ENCODE measurements around the gene NADK. TPM values are rescaled to one million over a fixed set of nuclear protein-coding genes. Genes with fewer than 3 reads are reported as not detected.
"Not testable (repeated sequence)": the region's sequence is repeated elsewhere in the genome, so short reads cannot be mapped to it uniquely, and the experiment has no call there.

Gene NADK
- total and polyA plus RNA-seq, 2 of the 13 experiments (the other 11 are each of a cell fraction or from before 2014, with no cell fraction given), result 56.6 to 60.1 TPM

- peak; percentile 86 for FAIRE-seq
- TF ChIP-seq, protein P1, sequence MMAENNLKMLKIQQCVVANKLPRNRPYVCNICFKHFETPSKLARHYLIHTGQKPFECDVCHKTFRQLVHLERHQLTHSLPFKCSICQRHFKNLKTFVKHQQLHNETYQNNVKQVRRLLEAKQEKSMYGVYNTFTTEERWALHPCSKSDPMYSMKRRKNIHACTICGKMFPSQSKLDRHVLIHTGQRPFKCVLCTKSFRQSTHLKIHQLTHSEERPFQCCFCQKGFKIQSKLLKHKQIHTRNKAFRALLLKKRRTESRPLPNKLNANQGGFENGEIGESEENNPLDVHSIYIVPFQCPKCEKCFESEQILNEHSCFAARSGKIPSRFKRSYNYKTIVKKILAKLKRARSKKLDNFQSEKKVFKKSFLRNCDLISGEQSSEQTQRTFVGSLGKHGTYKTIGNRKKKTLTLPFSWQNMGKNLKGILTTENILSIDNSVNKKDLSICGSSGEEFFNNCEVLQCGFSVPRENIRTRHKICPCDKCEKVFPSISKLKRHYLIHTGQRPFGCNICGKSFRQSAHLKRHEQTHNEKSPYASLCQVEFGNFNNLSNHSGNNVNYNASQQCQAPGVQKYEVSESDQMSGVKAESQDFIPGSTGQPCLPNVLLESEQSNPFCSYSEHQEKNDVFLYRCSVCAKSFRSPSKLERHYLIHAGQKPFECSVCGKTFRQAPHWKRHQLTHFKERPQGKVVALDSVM (CRISPR knock-in tag; IDR thresholded peaks at IDR 0.05), result peak; percentile 23; the same call in 1 of the 2 replicates
Measured at GRCh38 chr1:1746566-1746909, 31.7 kb downstream of the NADK start.

GRCh38 chr1:1745651-1746565 is 32.4 kb downstream of the NADK start:
- H2AFZ ChIP-seq (ENCODE audit: low read length); FAIRE-seq; H3K27me3 ChIP-seq (ENCODE audit: control insufficient read depth in 1 of 2, insufficient read depth in 2 of 2, low read length in 2 of 2); H3K36me3 ChIP-seq (replicated peaks in 1 of 2; ENCODE audit: control insufficient read depth in 1 of 2, insufficient read depth in 2 of 2, low read length in 2 of 2); CTCF ChIA-PET (ENCODE audit: low intra/inter-chr PET ratio, low total read pairs); H3K9me3 ChIP-seq (ENCODE audit: low read length); intact Hi-C loops (cut with micrococcal nuclease; ENCODE audit: unreplicated experiment); H3K79me2 ChIP-seq (ENCODE audit: insufficient read depth, low read length); in situ Hi-C loops (cut with HindIII; ENCODE audit: extremely low pct_ligation_motif_present, low pct_unique_long_range_greater_than_20kb); H4K20me1 ChIP-seq (ENCODE audit: insufficient read depth, low read length); TF ChIP-seq CREB1 (CRISPR knock-in tag; IDR thresholded peaks at IDR 0.05): not testable (repeated sequence)
- peak; percentile 48 for DNase-seq (ENCODE audit: low spot score)
- H3K4me2 ChIP-seq (ENCODE audit: low read depth, low read length), result peak overlapping the region; percentile 42; the same call in 1 of the 2 replicates
- H3K27ac ChIP-seq (ENCODE audit: extremely low read length, insufficient read depth, low read length), result peak overlapping the region; percentile 92
- ATAC-seq, result peak; percentile 75
- H3K4me1 ChIP-seq (ENCODE audit: insufficient read depth, low read length), result peaks cover 14% of the 10 kb centered on the region
- TSS peak; percentile 93 for BruUV-seq (replicated peaks)
- POLR2A ChIA-PET, result interaction anchor here (0.7 kb wide), 3 partner anchors 23 to 67 kb away, joined by 3 to 6 read pairs (median 3); no protein-coding TSS in a partner anchor
- H3K9ac ChIP-seq (ENCODE audit: insufficient read depth, low read depth, low read length), result peak overlapping the region; percentile 77
- H3K4me3 ChIP-seq (replicated peaks in 1 of 3; ENCODE audit: insufficient read depth in 1 of 3, low read depth in 2 of 3, low read length in 3 of 3), result peak overlapping the region; percentile 40 to 67 (median 63); a peak in 5 of 6 replicates
- 1% methylated on average over 24 of the region's 101 CpGs for WGBS (ENCODE audit: low lambda C conversion rate)
- TF ChIP-seq, protein P2, sequence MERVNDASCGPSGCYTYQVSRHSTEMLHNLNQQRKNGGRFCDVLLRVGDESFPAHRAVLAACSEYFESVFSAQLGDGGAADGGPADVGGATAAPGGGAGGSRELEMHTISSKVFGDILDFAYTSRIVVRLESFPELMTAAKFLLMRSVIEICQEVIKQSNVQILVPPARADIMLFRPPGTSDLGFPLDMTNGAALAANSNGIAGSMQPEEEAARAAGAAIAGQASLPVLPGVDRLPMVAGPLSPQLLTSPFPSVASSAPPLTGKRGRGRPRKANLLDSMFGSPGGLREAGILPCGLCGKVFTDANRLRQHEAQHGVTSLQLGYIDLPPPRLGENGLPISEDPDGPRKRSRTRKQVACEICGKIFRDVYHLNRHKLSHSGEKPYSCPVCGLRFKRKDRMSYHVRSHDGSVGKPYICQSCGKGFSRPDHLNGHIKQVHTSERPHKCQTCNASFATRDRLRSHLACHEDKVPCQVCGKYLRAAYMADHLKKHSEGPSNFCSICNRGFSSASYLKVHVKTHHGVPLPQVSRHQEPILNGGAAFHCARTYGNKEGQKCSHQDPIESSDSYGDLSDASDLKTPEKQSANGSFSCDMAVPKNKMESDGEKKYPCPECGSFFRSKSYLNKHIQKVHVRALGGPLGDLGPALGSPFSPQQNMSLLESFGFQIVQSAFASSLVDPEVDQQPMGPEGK (CRISPR knock-in tag; IDR thresholded peaks at IDR 0.05), result 0 out of 2 replicates have a peak, but pooled peaks have one; percentile 23
- peak; percentile 69; the same call in 1 of the 2 replicates for TF ChIP-seq SP4 (CRISPR knock-in tag; IDR thresholded peaks at IDR 0.05)
- TF ChIP-seq ZNF24 (IDR thresholded peaks at IDR 0.05), result peak; percentile 40; the same call in 1 of the 2 replicates
- TF ChIP-seq, protein P3, sequence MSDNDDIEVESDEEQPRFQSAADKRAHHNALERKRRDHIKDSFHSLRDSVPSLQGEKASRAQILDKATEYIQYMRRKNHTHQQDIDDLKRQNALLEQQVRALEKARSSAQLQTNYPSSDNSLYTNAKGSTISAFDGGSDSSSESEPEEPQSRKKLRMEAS (IDR thresholded peaks at IDR 0.05), result peak; percentile 64
- TF ChIP-seq SALL2 (CRISPR knock-in tag; IDR thresholded peaks at IDR 0.05), result 0 out of 2 replicates have a peak, but pooled peaks have one; percentile 14
- TF ChIP-seq ZSCAN9 (CRISPR knock-in tag; IDR thresholded peaks at IDR 0.05; ENCODE audit: borderline replicate concordance), result peak; percentile 75; the same call in 1 of the 2 replicates
- peak; percentile 53 for TF ChIP-seq CREB1 (IDR thresholded peaks at IDR 0.05)
- peak; percentile 28; the same call in 1 of the 2 replicates for TF ChIP-seq TAF1 (CRISPR knock-in tag; IDR thresholded peaks at IDR 0.05)

More at GRCh38 chr1:1746566-1746909, 31.7 kb downstream of the NADK start:
- H3K27me3 ChIP-seq (ENCODE audit: control insufficient read depth in 1 of 2, insufficient read depth in 2 of 2, low read length in 2 of 2); H3K9me3 ChIP-seq (ENCODE audit: low read length); DNase-seq (ENCODE audit: low spot score); H3K9ac ChIP-seq (ENCODE audit: insufficient read depth, low read depth, low read length); H3K36me3 ChIP-seq (replicated peaks in 1 of 2; ENCODE audit: control insufficient read depth in 1 of 2, insufficient read depth in 2 of 2, low read length in 2 of 2); H3K79me2 ChIP-seq (ENCODE audit: insufficient read depth, low read length); H2AFZ ChIP-seq (ENCODE audit: low read length); H3K4me2 ChIP-seq (ENCODE audit: low read depth, low read length); in situ Hi-C loops (cut with HindIII; ENCODE audit: extremely low pct_ligation_motif_present, low pct_unique_long_range_greater_than_20kb); H4K20me1 ChIP-seq (ENCODE audit: insufficient read depth, low read length); intact Hi-C loops (cut with micrococcal nuclease; ENCODE audit: unreplicated experiment); BruUV-seq (replicated peaks); CTCF ChIA-PET (ENCODE audit: low intra/inter-chr PET ratio, low total read pairs): not testable (repeated sequence)
- Histone ChIP-seq H3K4me3 (replicated peaks in 1 of 3; ENCODE audit: insufficient read depth in 1 of 3, low read depth in 2 of 3, low read length in 3 of 3) (peak overlapping the region in 2 of 3 experiments; percentile 63 to 67; a peak in 3 of 6 replicates), H3K4me1 (ENCODE audit: insufficient read depth, low read length) (peaks cover 14% of the 10 kb centered on the region), H3K27ac (ENCODE audit: extremely low read length, insufficient read depth, low read length) (peak overlapping the region; percentile 92)
- POLR2A ChIA-PET, result interaction anchor here (0.7 kb wide), 3 partner anchors 22 to 67 kb away, joined by 3 to 6 read pairs (median 3); no protein-coding TSS in a partner anchor
- WGBS (ENCODE audit: low lambda C conversion rate), result no CpG with 5 or more reads among the region's 35 CpGs
- ATAC-seq, result peak; percentile 83

Measured in HepG2 (cell line).